ENCODE data around the gene AGBL1.

DNA sequence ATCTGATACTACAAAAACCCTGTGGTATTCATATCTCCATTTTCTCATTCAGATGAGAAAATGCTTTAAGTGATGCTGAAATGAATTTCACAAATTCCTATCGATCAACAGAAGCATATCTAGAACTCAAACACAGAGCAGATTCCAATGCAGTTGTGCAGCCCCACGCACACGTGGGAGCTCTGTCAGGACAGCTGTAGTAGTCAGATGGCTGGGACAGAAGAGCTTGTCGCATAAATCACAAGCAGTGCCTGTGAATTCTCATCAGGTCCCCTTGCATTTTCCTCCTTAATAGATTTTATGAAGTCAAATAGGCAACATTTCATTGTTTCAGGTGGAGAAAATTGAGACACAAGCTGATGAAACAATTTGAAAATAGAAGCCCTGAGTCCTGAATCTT, 792.3 kb downstream of the AGBL1 start:
- TF ChIP-seq, protein P1, sequence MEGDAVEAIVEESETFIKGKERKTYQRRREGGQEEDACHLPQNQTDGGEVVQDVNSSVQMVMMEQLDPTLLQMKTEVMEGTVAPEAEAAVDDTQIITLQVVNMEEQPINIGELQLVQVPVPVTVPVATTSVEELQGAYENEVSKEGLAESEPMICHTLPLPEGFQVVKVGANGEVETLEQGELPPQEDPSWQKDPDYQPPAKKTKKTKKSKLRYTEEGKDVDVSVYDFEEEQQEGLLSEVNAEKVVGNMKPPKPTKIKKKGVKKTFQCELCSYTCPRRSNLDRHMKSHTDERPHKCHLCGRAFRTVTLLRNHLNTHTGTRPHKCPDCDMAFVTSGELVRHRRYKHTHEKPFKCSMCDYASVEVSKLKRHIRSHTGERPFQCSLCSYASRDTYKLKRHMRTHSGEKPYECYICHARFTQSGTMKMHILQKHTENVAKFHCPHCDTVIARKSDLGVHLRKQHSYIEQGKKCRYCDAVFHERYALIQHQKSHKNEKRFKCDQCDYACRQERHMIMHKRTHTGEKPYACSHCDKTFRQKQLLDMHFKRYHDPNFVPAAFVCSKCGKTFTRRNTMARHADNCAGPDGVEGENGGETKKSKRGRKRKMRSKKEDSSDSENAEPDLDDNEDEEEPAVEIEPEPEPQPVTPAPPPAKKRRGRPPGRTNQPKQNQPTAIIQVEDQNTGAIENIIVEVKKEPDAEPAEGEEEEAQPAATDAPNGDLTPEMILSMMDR (IDR thresholded peaks at IDR 0.05; ENCODE audit: insufficient read depth, low read depth, low read length) = no peak
- TF ChIP-seq EZH2 (IDR thresholded peaks at IDR 0.05; ENCODE audit: insufficient read depth, low read length) = no peak
